ENCODE data around the gene GPR158. TPM values are rescaled to one million over a fixed set of nuclear protein-coding genes. Genes with fewer than 3 reads are reported as not detected.

GPR158 gene
- total RNA-seq, 1 donor from 2014 or later, result not detected

- no peaks in the 10 kb centered on the region for H3K9me3 Mint-ChIP-seq
- no peaks in the 10 kb centered on the region for H3K4me1 Mint-ChIP-seq
- H3K27me3 Mint-ChIP-seq, result no peaks in the 10 kb centered on the region
- DNase-seq, result no peak
- intact Hi-C loops (cut with micrococcal nuclease), result no loop called here
- H3K27ac Mint-ChIP-seq, result no peak overlapping the region
- no peaks in the 10 kb centered on the region for H3K36me3 Mint-ChIP-seq (ENCODE audit: low read depth)
- H3K4me3 Mint-ChIP-seq, result no peak overlapping the region
These were observed 356.8 kb downstream of the GPR158 start for GRCh38 chr10:25531457-25532061.

DNA sequence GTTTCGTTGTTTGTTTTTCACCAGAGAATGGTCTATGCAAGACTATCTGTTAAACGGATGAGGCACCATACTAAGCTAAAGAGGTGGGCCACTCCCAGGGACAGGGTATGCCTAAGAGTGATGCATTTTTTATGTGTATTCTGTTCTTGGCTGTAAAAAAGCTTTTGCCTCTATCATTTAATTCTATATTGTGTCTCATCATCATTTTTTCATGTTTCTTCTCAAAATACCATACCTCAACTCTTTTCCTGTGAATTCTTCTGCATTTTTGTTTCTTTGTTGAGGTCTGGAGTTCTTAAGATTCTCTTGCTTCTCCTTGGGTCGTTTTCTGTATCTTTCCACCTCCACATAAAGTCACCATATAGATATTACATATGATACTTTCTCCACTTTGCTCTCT lies 357.4 kb downstream of the GPR158 start:
- no peak for DNase-seq
- no peaks in the 10 kb centered on the region for H3K27me3 Mint-ChIP-seq
- H3K4me1 Mint-ChIP-seq, result no peaks in the 10 kb centered on the region
- no peak overlapping the region for H3K27ac Mint-ChIP-seq
- no peak overlapping the region for H3K4me3 Mint-ChIP-seq
- H3K9me3 Mint-ChIP-seq, result no peaks in the 10 kb centered on the region
- intact Hi-C loops (cut with micrococcal nuclease), result no loop called here
- no peaks in the 10 kb centered on the region for H3K36me3 Mint-ChIP-seq (ENCODE audit: low read depth)

GRCh38 chr10:25536027-25536426 lies 361.2 kb downstream of the GPR158 start:
- Mint-ChIP-seq H3K27me3 (no peaks in the 10 kb centered on the region), H3K4me3 (no peak overlapping the region), H3K36me3 (ENCODE audit: low read depth) (no peaks in the 10 kb centered on the region), H3K27ac (no peak overlapping the region), H3K4me1 (no peaks in the 10 kb centered on the region), H3K9me3 (no peaks in the 10 kb centered on the region)
- DNase-seq, result no peak
- intact Hi-C loops (cut with micrococcal nuclease), result no loop called here

GRCh38 chr10:25547382-25547781 lies 372.6 kb downstream of the GPR158 start:
- no peak for DNase-seq
- no peaks in the 10 kb centered on the region for H3K9me3 Mint-ChIP-seq
- H3K4me3 Mint-ChIP-seq, result no peak overlapping the region
- H3K27me3 Mint-ChIP-seq, result no peaks in the 10 kb centered on the region
- H3K27ac Mint-ChIP-seq, result no peak overlapping the region
- H3K36me3 Mint-ChIP-seq (ENCODE audit: low read depth), result no peaks in the 10 kb centered on the region
- intact Hi-C loops (cut with micrococcal nuclease), result no loop called here
- H3K4me1 Mint-ChIP-seq, result no peaks in the 10 kb centered on the region

- H3K27me3 Mint-ChIP-seq, result no peaks in the 10 kb centered on the region
- H3K4me3 Mint-ChIP-seq, result no peak overlapping the region
- H3K36me3 Mint-ChIP-seq (ENCODE audit: low read depth), result no peaks in the 10 kb centered on the region
- no peak for DNase-seq
- intact Hi-C loops (cut with micrococcal nuclease), result no loop called here
- H3K4me1 Mint-ChIP-seq, result no peaks in the 10 kb centered on the region
- H3K9me3 Mint-ChIP-seq, result no peaks in the 10 kb centered on the region
- H3K27ac Mint-ChIP-seq, result no peak overlapping the region
These were observed 377.6 kb downstream of the GPR158 start for GRCh38 chr10:25552283-25552919.

DNA sequence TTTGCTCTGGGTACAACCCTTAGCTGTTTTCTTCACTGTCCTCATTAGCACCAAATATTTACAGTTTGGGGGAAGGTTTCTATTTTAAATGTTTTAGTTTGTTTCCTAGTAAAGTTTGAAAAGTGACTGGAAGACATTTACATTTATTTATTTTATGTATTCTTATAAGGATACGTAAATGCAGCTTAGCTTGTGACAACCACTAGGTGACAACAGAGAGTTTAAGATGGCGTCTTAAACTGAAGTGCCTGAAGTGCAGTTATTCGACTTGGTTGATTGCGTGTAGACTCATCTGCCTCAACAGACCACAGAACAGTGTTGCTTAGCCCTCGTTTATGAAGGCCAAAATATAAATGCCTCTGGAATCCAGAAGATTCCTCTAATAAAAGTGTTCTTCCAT lies 381.1 kb downstream of the GPR158 start:
- no peaks in the 10 kb centered on the region for H3K4me1 Mint-ChIP-seq
- DNase-seq, result no peak
- intact Hi-C loops (cut with micrococcal nuclease), result no loop called here
- H3K27me3 Mint-ChIP-seq, result no peaks in the 10 kb centered on the region
- no peaks in the 10 kb centered on the region for H3K9me3 Mint-ChIP-seq
- no peak overlapping the region for H3K27ac Mint-ChIP-seq
- no peaks in the 10 kb centered on the region for H3K36me3 Mint-ChIP-seq (ENCODE audit: low read depth)
- H3K4me3 Mint-ChIP-seq, result no peak overlapping the region

DNA sequence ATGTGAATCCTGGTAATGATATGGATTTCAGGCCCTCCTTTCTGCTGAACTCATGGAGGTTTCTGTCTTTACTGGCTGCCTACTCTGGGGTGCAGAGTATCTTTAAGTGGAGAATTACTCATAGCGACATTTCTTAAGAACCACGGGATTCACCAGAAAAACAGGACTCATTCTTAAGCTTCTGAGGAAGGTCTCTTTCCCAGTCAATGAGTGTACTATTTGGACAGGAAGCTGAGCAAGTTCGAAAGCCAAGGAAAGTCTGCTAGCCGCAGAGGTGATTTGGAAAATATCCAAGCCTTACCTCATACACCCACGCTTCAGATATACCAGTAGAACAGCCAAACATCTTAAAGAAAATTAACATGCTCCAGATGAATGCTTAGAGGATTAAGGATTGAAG lies 381.7 kb downstream of the GPR158 start:
- no peaks in the 10 kb centered on the region for H3K4me1 Mint-ChIP-seq
- no peak overlapping the region for H3K27ac Mint-ChIP-seq
- intact Hi-C loops (cut with micrococcal nuclease), result no loop called here
- no peak overlapping the region for H3K4me3 Mint-ChIP-seq
- H3K27me3 Mint-ChIP-seq, result no peaks in the 10 kb centered on the region
- no peaks in the 10 kb centered on the region for H3K36me3 Mint-ChIP-seq (ENCODE audit: low read depth)
- H3K9me3 Mint-ChIP-seq, result no peaks in the 10 kb centered on the region
- DNase-seq, result no peak

DNA sequence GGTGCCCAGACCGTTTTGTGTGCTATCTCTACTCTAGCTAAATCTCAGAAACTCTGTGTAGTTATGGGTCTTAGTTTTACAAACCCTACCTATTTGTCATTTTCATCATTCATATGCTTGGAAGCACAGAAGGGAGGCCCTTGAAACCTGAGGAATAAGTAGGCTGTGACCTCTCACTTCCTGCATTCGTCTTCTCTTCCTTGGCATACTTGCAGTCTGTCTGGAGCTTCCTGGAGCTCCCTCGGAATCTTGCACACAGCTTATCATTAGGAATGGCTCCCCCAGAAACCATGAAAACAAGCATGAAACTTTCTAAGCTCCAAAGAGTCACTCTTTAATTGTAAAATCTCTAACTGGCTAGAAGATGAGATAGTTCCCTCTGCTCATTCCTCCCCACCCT lies 382.3 kb downstream of the GPR158 start:
- intact Hi-C loops (cut with micrococcal nuclease), result no loop called here
- Mint-ChIP-seq H3K36me3 (ENCODE audit: low read depth) (no peaks in the 10 kb centered on the region), H3K27me3 (no peaks in the 10 kb centered on the region), H3K27ac (no peak overlapping the region), H3K9me3 (no peaks in the 10 kb centered on the region), H3K4me3 (no peak overlapping the region), H3K4me1 (no peaks in the 10 kb centered on the region)
- no peak for DNase-seq

DNA sequence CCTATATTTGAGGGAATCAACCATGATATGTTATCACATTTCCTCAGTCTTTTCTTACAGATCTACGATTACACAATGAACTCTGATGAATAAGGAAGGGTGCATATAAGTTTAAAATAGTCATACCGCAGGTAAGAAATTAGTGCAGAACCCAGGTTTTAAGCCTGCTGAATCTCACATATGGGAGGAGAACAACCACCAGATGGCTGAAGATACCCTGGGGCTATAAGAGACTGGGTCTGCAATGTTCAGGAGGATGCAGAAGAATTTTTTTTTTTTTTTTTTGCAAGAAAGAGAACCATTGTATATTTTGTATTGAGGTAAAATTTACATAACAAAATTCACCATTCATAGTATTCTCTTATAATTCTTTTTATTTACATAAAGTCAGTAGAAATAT lies 387.0 kb downstream of the GPR158 start:
- Mint-ChIP-seq H3K4me1 (no peaks in the 10 kb centered on the region), H3K36me3 (ENCODE audit: low read depth) (no peaks in the 10 kb centered on the region), H3K4me3 (no peak overlapping the region), H3K27ac (no peak overlapping the region), H3K9me3 (no peaks in the 10 kb centered on the region), H3K27me3 (no peaks in the 10 kb centered on the region)
- intact Hi-C loops (cut with micrococcal nuclease), result no loop called here
- DNase-seq, result no peak

GRCh38 chr10:25562547-25562946 lies 387.7 kb downstream of the GPR158 start:
- Mint-ChIP-seq H3K9me3 (no peaks in the 10 kb centered on the region), H3K27me3 (no peaks in the 10 kb centered on the region), H3K27ac (no peak overlapping the region), H3K4me3 (no peak overlapping the region), H3K36me3 (ENCODE audit: low read depth) (no peaks in the 10 kb centered on the region), H3K4me1 (no peaks in the 10 kb centered on the region)
- intact Hi-C loops (cut with micrococcal nuclease), result no loop called here
- DNase-seq, result no peak

GRCh38 chr10:25564351-25564750 lies 389.6 kb downstream of the GPR158 start:
- Mint-ChIP-seq H3K27ac (no peak overlapping the region), H3K9me3 (no peaks in the 10 kb centered on the region), H3K27me3 (no peaks in the 10 kb centered on the region), H3K4me3 (no peak overlapping the region), H3K36me3 (ENCODE audit: low read depth) (no peaks in the 10 kb centered on the region), H3K4me1 (no peaks in the 10 kb centered on the region)
- intact Hi-C loops (cut with micrococcal nuclease), result no loop called here
- no peak for DNase-seq

DNA sequence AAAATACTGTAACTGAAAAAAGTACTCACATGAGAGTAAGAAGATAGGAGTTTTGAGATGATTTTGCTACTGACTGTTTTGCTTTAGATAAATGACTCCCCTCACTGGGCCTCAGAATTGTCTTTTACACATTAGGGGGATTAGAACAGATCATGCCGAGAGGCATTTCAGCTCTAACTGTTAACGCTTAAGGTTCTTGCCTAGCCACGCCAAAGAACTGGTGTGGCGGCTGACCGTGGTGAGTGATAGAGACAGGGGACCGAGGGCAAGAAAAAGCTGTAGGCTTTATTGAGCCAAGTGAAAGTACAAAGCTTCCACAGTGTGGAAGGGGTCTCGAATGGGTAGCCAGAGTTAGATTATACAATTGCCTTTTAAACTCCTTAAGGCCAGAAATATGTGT lies 390.8 kb downstream of the GPR158 start:
- Mint-ChIP-seq H3K27me3 (no peaks in the 10 kb centered on the region), H3K4me3 (no peak overlapping the region), H3K36me3 (ENCODE audit: low read depth) (no peaks in the 10 kb centered on the region), H3K27ac (no peak overlapping the region), H3K4me1 (no peaks in the 10 kb centered on the region), H3K9me3 (no peaks in the 10 kb centered on the region)
- intact Hi-C loops (cut with micrococcal nuclease), result no loop called here
- no peak for DNase-seq

- no peaks in the 10 kb centered on the region for H3K4me1 Mint-ChIP-seq
- H3K27ac Mint-ChIP-seq, result no peak overlapping the region
- DNase-seq, result no peak
- intact Hi-C loops (cut with micrococcal nuclease), result no loop called here
- no peaks in the 10 kb centered on the region for H3K27me3 Mint-ChIP-seq
- no peak overlapping the region for H3K4me3 Mint-ChIP-seq
- no peaks in the 10 kb centered on the region for H3K9me3 Mint-ChIP-seq
- no peaks in the 10 kb centered on the region for H3K36me3 Mint-ChIP-seq (ENCODE audit: low read depth)
These were observed 398.5 kb downstream of the GPR158 start for GRCh38 chr10:25573316-25573715.

DNA sequence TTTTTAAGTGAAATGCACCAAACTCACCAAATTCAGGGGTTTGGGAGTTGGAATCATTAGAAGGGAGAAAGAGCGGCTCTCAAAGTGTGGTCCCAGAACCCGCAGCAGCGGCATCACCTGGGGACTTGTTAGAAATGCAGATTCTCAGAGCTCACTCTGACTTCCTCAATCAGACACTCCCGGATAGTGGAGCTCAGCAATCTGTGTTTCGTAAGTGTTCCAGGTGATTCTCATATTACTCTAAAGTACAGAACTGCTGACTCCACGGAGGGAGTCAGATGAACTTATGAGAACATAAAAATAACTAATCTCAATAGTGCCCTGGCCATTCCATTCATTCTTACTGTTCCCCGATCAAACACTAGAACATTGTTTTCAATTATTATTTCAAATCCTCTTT lies 400.5 kb downstream of the GPR158 start:
- no peaks in the 10 kb centered on the region for H3K4me1 Mint-ChIP-seq
- intact Hi-C loops (cut with micrococcal nuclease), result no loop called here
- H3K9me3 Mint-ChIP-seq, result no peaks in the 10 kb centered on the region
- H3K27me3 Mint-ChIP-seq, result no peaks in the 10 kb centered on the region
- H3K4me3 Mint-ChIP-seq, result no peak overlapping the region
- no peak for DNase-seq
- H3K27ac Mint-ChIP-seq, result no peak overlapping the region
- no peaks in the 10 kb centered on the region for H3K36me3 Mint-ChIP-seq (ENCODE audit: low read depth)

- H3K4me1 Mint-ChIP-seq, result no peaks in the 10 kb centered on the region
- no peak for DNase-seq
- no peaks in the 10 kb centered on the region for H3K36me3 Mint-ChIP-seq (ENCODE audit: low read depth)
- no peaks in the 10 kb centered on the region for H3K27me3 Mint-ChIP-seq
- intact Hi-C loops (cut with micrococcal nuclease), result no loop called here
- no peak overlapping the region for H3K27ac Mint-ChIP-seq
- H3K4me3 Mint-ChIP-seq, result no peak overlapping the region
- no peaks in the 10 kb centered on the region for H3K9me3 Mint-ChIP-seq
These were observed 403.3 kb downstream of the GPR158 start for GRCh38 chr10:25578061-25578460.

Data from activated CD4-positive, alpha-beta T cell treated with anti-CD3 and anti-CD28 coated beads, Interleukin-2, amount 10 ng/mL, durations not matched to agents 24 days and 14 days (primary cell).